Hepatocyte (in vitro differentiated cells): ENCODE results near the gene PADI2. TPM values are rescaled to one million over a fixed set of nuclear protein-coding genes. Genes with fewer than 3 reads are reported as not detected.

ENCODE experiments used
- DNase-seq: peaks from one replicate; pipeline ENCODE4 v3.0.0-alpha.2; 2016; ENCODE audit warnings: low spot score
- H2AFZ ChIP-seq: fragments of 200-600 bp; sonication (generic); 2 replicates; pipeline ENCODE4 v1.6.0; 2016; ENCODE audit warnings: antibody characterized with exemption, mild to moderate bottlenecking
- H3K27ac ChIP-seq: fragments of 200-600 bp; sonication (generic); 2 replicates; pipeline ENCODE4 v1.5.1; 2016; ENCODE audit warnings: mild to moderate bottlenecking
- H3K27me3 ChIP-seq: fragments of 200-600 bp; sonication (generic); 2 replicates; pipeline ENCODE4 v1.6.1; 2016
- H3K36me3 ChIP-seq: fragments of 200-600 bp; sonication (generic); replicated peaks from 2 replicates; pipeline ENCODE4 v1.5.1; 2016; ENCODE audit warnings: low read depth; ENCODE audit not compliant: insufficient read depth
- H3K4me1 ChIP-seq: fragments of 200-600 bp; sonication (generic); 2 replicates; pipeline ENCODE4 v1.5.1; 2016; ENCODE audit warnings: mild to moderate bottlenecking, moderate library complexity; ENCODE audit not compliant: insufficient read depth
- H3K4me2 ChIP-seq: fragments of 200-600 bp; sonication (generic); 2 replicates; pipeline ENCODE4 v1.6.0; 2016
- H3K4me3 ChIP-seq: fragments of 200-600 bp; sonication (generic); 2 replicates; pipeline ENCODE4 v1.5.1; 2016; ENCODE audit warnings: mild to moderate bottlenecking
- H3K79me2 ChIP-seq: fragments of 200-600 bp; sonication (generic); 2 replicates; pipeline ENCODE4 v1.6.0; 2017; ENCODE audit warnings: mild to moderate bottlenecking
- H3K9me2 ChIP-seq: fragments of 200-600 bp; sonication (generic); replicated peaks from 2 replicates; pipeline ENCODE4 v1.6.0; 2017; ENCODE audit warnings: mild to moderate bottlenecking; ENCODE audit not compliant: insufficient read depth
- H3K9me3 ChIP-seq: fragments of 200-600 bp; sonication (generic); 2 replicates; pipeline ENCODE4 v1.5.1; 2016; ENCODE audit warnings: low read depth, mild to moderate bottlenecking
- H4K20me1 ChIP-seq: fragments of 200-600 bp; sonication (generic); 2 replicates; pipeline ENCODE4 v1.6.0; 2016; ENCODE audit warnings: mild to moderate bottlenecking; ENCODE audit not compliant: insufficient read depth, poor library complexity, severe bottlenecking
- EZH2 ChIP-seq: fragments of 200-600 bp; sonication (generic); IDR thresholded peaks from 2 replicates; pipeline ENCODE4 v1.6.1; 2016; ENCODE audit warnings: antibody characterized with exemption, mild to moderate bottlenecking, borderline replicate concordance
- EZH2phosphoT487 ChIP-seq: fragments of 200-600 bp; sonication (generic); IDR thresholded peaks from one replicate; pipeline ENCODE4 v1.6.1; 2018; ENCODE audit warnings: antibody characterized with exemption, mild to moderate bottlenecking, low read depth, moderate library complexity; ENCODE audit not compliant: unreplicated experiment, severe bottlenecking
- WGBS: methylation state at CpG from one replicate; pipeline ENCODE4 v1.1.6; 2016; ENCODE audit warnings: low lambda C conversion rate; ENCODE audit errors: missing lambda C conversion rate; 5-methylcytosine and 5-hydroxymethylcytosine counted together
- polyA plus RNA-seq: library from polyadenylated mRNA; unstranded; fragments of >200 nt; fragmentation: Nextera tagmentation; extraction: Ambion mirVana; gene quantifications from 2 replicates; pipeline ENCODE4 v1.2.1, GENCODE V29; 2016
- total RNA-seq: library from RNA; depleted of rRNA; stranded (reverse); fragments of >200 nt; gene quantifications from 2 replicates; pipeline ENCODE4 v1.2.3, GENCODE V29; 2014
- TF ChIP-seq, protein P1 (sequence below): fragments of 200-600 bp; sonication (generic); IDR thresholded peaks from 2 replicates; pipeline ENCODE4 v1.5.1; 2016; ENCODE audit warnings: antibody characterized with exemption, mild to moderate bottlenecking; ENCODE audit not compliant: poor library complexity

Gene PADI2
- total and polyA plus RNA-seq, 2 experiments from 2014 or later = 10.6 to 11.3 TPM

DNA sequence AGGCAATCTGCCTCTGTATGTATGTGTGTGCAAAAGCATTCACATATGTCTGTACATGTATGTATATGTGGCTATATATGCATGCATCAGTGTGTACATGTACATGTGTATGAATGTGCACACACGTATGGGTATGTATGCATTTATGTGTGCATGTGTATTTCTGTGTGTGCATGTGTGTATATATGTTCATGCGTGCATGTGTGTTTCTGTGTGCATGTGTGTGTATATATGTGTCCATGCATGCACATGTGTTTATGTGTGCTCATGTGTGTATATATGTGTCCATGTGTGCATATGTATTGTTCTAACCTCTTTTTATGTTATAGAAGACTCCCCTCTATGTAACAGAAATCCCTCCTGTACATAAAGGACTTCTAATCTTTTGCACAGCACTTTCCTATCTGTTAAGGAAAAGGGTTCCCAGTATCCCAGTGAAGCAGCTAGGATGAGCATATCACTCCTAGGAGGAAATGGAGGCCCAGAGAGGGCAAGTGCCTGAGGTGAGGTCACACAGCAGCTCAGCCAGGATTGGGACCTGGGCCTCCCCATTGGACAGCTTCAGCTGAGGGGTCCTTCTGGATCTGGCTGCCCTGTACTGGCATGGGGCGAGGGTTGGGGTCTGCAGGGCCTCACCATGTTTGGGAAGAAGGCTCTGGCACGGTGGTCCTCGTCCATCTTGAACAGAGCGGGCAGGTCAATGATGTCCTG is 49.6 kb downstream of the PADI2 start:
- H3K27me3 ChIP-seq = no peaks in the 10 kb centered on the region
- no peak for DNase-seq
- H3K4me1 ChIP-seq = no peaks in the 10 kb centered on the region
- no peaks in the 10 kb centered on the region for H3K36me3 ChIP-seq
- no peaks in the 10 kb centered on the region for H3K79me2 ChIP-seq
- no peaks in the 10 kb centered on the region for H3K9me3 ChIP-seq
- no peak overlapping the region for H3K4me2 ChIP-seq
- H2AFZ ChIP-seq = no peak overlapping the region
- H3K27ac ChIP-seq = no peak overlapping the region
- no peak overlapping the region for H3K4me3 ChIP-seq
- 97% methylated on average over 6 of the region's 6 CpGs for WGBS
- H4K20me1 ChIP-seq = no peaks in the 10 kb centered on the region
- H3K9me2 ChIP-seq = no peaks in the 10 kb centered on the region
- TF ChIP-seq EZH2phosphoT487 = no peak
- TF ChIP-seq EZH2 = no peak
- TF ChIP-seq, protein P1, sequence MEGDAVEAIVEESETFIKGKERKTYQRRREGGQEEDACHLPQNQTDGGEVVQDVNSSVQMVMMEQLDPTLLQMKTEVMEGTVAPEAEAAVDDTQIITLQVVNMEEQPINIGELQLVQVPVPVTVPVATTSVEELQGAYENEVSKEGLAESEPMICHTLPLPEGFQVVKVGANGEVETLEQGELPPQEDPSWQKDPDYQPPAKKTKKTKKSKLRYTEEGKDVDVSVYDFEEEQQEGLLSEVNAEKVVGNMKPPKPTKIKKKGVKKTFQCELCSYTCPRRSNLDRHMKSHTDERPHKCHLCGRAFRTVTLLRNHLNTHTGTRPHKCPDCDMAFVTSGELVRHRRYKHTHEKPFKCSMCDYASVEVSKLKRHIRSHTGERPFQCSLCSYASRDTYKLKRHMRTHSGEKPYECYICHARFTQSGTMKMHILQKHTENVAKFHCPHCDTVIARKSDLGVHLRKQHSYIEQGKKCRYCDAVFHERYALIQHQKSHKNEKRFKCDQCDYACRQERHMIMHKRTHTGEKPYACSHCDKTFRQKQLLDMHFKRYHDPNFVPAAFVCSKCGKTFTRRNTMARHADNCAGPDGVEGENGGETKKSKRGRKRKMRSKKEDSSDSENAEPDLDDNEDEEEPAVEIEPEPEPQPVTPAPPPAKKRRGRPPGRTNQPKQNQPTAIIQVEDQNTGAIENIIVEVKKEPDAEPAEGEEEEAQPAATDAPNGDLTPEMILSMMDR = no peak

- H3K4me1 ChIP-seq = no peaks in the 10 kb centered on the region
- no peaks in the 10 kb centered on the region for H3K9me3 ChIP-seq
- DNase-seq = no peak
- H3K4me3 ChIP-seq = no peak overlapping the region
- H4K20me1 ChIP-seq = no peaks in the 10 kb centered on the region
- TF ChIP-seq EZH2phosphoT487 (no peak), EZH2 (no peak)
- TF ChIP-seq, protein P1 = no peak
- H3K27ac ChIP-seq = no peak overlapping the region
- WGBS = 86% methylated on average over 12 of the region's 12 CpGs
- H2AFZ ChIP-seq = no peak overlapping the region
- no peaks in the 10 kb centered on the region for H3K9me2 ChIP-seq
- no peaks in the 10 kb centered on the region for H3K36me3 ChIP-seq
- H3K27me3 ChIP-seq = no peaks in the 10 kb centered on the region
- no peak overlapping the region for H3K4me2 ChIP-seq
- H3K79me2 ChIP-seq = no peaks in the 10 kb centered on the region
These were observed 50.5 kb downstream of the PADI2 start for GRCh38 chr1:17068789-17069188.

DNA sequence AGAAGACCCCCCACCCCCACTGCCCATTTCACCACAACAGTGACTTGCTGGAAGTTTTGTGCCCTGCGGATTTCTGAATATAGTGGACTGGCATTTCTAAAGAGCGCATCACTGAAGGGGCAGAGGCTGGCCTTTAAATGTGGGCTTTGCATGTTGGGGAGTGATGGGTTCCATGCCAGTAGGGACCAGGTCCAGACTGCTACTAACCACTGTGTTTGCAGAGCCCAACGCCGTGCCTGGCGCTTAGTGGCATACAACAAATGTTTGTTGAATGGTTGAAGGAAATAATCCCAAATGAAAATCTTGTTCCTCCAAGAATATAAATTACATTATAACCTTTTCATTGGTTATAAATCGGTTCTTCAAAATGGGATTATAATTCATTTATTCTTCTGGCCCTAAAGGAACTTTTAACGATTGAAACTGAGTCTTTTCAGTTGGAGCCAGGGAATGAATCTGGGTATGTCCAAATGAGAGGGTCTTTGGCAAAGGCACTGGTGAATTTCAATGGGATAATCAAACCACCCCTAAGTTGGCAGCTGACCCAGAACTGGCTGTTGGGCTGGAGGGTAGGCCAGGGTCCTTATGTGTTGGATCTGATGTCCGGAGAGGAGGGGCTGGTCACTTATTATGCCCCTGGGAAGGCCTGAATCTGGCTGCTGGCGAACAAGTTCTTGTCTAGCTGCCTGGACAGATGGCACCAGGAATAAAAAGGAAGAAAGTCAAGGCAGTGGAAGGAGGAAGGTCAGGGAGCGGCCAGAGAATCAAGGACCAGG is 51.6 kb downstream of the PADI2 start:
- 83% methylated on average over 10 of the region's 10 CpGs for WGBS
- Histone ChIP-seq H3K27ac (no peak overlapping the region), H4K20me1 (no peaks in the 10 kb centered on the region), H3K36me3 (no peaks in the 10 kb centered on the region), H3K79me2 (no peaks in the 10 kb centered on the region), H3K9me2 (no peaks in the 10 kb centered on the region), H2AFZ (no peak overlapping the region), H3K4me1 (no peaks in the 10 kb centered on the region), H3K4me3 (no peak overlapping the region), H3K9me3 (no peaks in the 10 kb centered on the region), H3K4me2 (no peak overlapping the region), H3K27me3 (no peaks in the 10 kb centered on the region)
- no peak for TF ChIP-seq EZH2phosphoT487
- TF ChIP-seq, protein P1 = no peak
- TF ChIP-seq EZH2 = no peak
- no peak for DNase-seq
